OCI-LY7 (cell line): ENCODE measurements around the gene ELOVL5. TPM values are rescaled to one million over a fixed set of nuclear protein-coding genes. Genes with fewer than 3 reads are reported as not detected.

Experiments
- BruUV-seq: library from RNA; stranded (reverse); fragments of 400-500 nt; replicated peaks from 2 replicates; lab custom pipeline; 2021; lab: Mats Ljungman, UMichigan
- CTCF ChIA-PET: fragments of 300-600 bp; sonication (Branson Sonifier 250); formaldehyde crosslinking; loops from one replicate; lab custom pipeline; 2022; ENCODE audit warnings: antibody characterized with exemption; ENCODE audit not compliant: unreplicated experiment; lab: Charles Lee
- POLR2A ChIA-PET: fragments of 300-600 bp; sonication (Branson Sonifier 250); formaldehyde crosslinking; loops from one replicate; lab custom pipeline; 2022; ENCODE audit warnings: antibody characterized with exemption; lab: Charles Lee
- DNase-seq: peaks from one replicate; pipeline ENCODE4 v3.0.0-alpha.2; 2015; ENCODE audit warnings: low spot score
- H2AFZ ChIP-seq: fragments of 200-600 bp; sonication (generic), shearing (Covaris generic); 2 replicates; pipeline ENCODE4 v1.6.1; 2014; ENCODE audit warnings: mild to moderate bottlenecking, antibody characterized with exemption, low read length, moderate library complexity
- H3K27ac ChIP-seq: fragments of 200-600 bp; sonication (generic); 2 replicates; pipeline ENCODE4 v1.5.1; 2014; ENCODE audit warnings: mixed run types, low read depth, mild to moderate bottlenecking, moderate library complexity, low read length, inconsistent platforms; ENCODE audit not compliant: poor library complexity, severe bottlenecking
- H3K36me3 ChIP-seq: fragments of 200-600 bp; sonication (generic); 2 replicates; pipeline ENCODE4 v1.6.1; 2014; ENCODE audit warnings: mild to moderate bottlenecking, antibody characterized with exemption, low read length, moderate library complexity, mixed read lengths; ENCODE audit not compliant: insufficient read depth
- H3K4me1 ChIP-seq: fragments of 200-600 bp; sonication (generic); 2 replicates; pipeline ENCODE4 v1.5.1; 2014; ENCODE audit warnings: mild to moderate bottlenecking, low read length; ENCODE audit not compliant: insufficient read depth, poor library complexity, severe bottlenecking
- H3K4me2 ChIP-seq: fragments of 200-600 bp; sonication (generic); 2 replicates; pipeline ENCODE4 v1.6.1; 2014; ENCODE audit warnings: mild to moderate bottlenecking, low read length
- H3K4me3 ChIP-seq: fragments of 200-600 bp; sonication (generic); 2 replicates; pipeline ENCODE4 v1.5.1; 2014; ENCODE audit warnings: mild to moderate bottlenecking, low read depth, low read length; ENCODE audit not compliant: poor library complexity, severe bottlenecking
- H3K79me2 ChIP-seq: fragments of 200-600 bp; sonication (generic); 2 replicates; pipeline ENCODE4 v1.6.1; 2016; ENCODE audit warnings: low read depth, mild to moderate bottlenecking, low read length, moderate library complexity, mixed read lengths; ENCODE audit not compliant: insufficient read depth
- H3K9me2 ChIP-seq: fragments of 200-600 bp; sonication (generic); 2 replicates; pipeline ENCODE4 v1.6.1; 2016; ENCODE audit warnings: mild to moderate bottlenecking, low read length, mixed read lengths; ENCODE audit not compliant: insufficient read depth
- H3K9me3 ChIP-seq: fragments of 200-600 bp; sonication (generic); 2 replicates; pipeline ENCODE4 v1.6.1; 2014; ENCODE audit warnings: mild to moderate bottlenecking, mixed run types, low read length, mixed read lengths
- H4K20me1 ChIP-seq: fragments of 200-600 bp; sonication (generic); 2 replicates; pipeline ENCODE4 v1.6.1; 2014; ENCODE audit warnings: mild to moderate bottlenecking, antibody characterized with exemption, low read length, moderate library complexity, mixed read lengths; ENCODE audit not compliant: insufficient read depth
- EZH2phosphoT487 ChIP-seq: fragments of 200-600 bp; sonication (generic); IDR thresholded peaks from 2 replicates; pipeline ENCODE4 v1.6.1; 2018; ENCODE audit warnings: low read depth, borderline replicate concordance, mild to moderate bottlenecking, mixed run types, antibody characterized with exemption, low read length, moderate library complexity, mixed read lengths
- intact Hi-C: fragments of 100-400 bp; cut with micrococcal nuclease; formaldehyde crosslinking; loops from one replicate; pipeline ENCODE4 v1.10.0; 2022; ENCODE audit not compliant: unreplicated experiment
- total RNA-seq, 2 experiments: library from RNA; depleted of rRNA in 1 of 2; stranded (reverse); fragments of >200 nt in 1 of 2; shearing (Covaris generic) in 1 of 2; gene quantifications; 2 replicates each; pipeline ENCODE4 v1.2.3, GENCODE V29; 2014 to 2022
- TF ChIP-seq, protein P1 (sequence below): fragments of 200-600 bp; sonication (generic); conservative IDR thresholded peaks from 2 replicates; pipeline ENCODE4 v1.5.1; 2014; ENCODE audit warnings: mild to moderate bottlenecking, antibody characterized with exemption, low read length, moderate library complexity, mixed read lengths

Gene ELOVL5
- total RNA-seq, 2 experiments from 2014 or later = 66.8 to 97.1 TPM

DNA sequence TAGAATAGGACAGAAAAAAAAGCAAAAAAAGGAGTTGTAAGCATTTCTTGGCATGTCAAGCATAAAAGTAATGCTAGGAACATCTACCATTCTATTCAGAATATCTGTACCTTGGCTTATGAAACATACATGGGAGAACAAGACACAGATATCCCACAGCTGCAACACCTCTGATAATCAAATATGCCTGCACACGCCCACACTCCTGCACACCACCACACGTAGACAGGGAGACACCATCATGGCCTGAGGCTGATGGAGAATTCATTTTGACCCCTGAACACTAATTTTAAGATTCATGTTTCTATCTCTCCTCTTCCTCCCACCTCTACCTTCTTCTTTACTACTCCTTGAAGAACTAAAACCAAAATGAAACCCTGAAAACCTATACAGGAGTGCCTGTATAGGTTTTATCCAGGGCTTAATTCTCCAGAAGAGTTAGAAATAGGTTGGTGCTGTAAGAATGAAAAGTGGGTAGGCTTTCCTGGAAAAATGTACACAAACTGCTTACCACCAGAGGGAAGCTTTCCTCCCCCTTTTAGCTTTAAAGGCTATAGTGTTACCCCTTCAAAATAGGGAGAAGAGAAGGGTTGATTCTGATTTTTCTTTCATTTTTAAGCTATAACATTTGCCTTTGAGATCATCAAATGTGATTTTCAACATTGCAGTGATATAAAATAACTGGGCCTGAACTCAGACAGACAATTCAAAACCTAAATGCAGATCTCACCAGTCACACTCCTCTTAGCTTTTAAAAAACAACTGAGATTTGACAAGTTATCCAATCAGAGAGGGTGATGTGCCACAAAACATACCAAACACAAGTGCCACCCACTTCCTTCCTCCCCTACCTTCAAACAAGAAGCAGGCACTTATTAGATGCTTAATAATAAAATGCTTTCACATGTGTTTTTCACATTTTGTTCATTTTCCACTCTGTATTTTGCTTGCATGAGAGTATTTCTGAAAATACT is 57.9 kb downstream of the ELOVL5 start:
- intact Hi-C loops = loop anchor here (5.0 kb wide), 1 partner anchor 56 kb away; the partner anchor contains the start of gene ELOVL5
- BruUV-seq = no TSS peak
- H3K27ac ChIP-seq = no peak overlapping the region

DNA sequence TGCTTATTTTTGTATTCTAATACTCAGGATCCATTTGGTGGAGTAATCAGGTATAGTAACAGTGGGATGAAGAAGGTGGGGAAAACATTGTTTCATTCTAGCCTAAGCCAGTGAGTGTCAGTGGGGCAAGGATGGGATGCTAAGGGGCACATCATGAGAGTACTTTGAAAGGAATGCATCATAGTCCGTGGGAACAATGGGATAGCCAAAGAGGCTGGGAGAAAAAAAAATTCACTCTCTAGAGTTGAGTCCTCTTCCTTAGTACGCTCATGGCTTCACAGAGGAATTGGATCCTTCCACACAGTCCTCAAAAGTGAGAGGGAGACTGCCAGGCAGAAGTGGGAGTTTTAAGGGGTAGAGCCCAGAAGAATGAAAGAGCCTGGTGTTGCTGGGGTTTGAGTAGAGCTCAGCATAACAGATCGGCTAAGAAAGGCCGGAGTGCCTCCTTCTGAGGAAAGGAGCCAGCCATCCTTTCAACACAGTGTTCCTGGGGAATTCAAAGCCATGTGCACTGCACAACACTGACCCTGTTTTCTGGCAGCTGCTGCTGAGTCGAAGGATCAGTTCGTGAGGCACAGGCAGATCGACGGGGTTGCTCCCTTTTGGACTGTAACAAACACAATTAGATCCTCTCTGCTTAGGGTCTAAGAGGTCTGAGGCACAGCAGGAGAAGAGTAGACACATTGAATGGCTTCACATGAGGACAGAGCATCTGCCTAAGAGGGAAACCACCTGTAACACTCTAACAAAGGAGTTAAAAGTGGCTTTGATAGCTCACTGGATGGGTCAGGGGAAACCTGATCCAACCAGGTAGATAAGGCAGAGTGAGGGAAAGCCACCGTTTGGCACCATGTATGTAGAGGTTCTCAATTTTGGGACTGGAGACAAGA is 61.2 kb downstream of the ELOVL5 start:
- Histone ChIP-seq H3K4me3 (no peak overlapping the region), H3K4me2 (no peak overlapping the region), H3K79me2 (peaks cover 11% of the 10 kb centered on the region; the same call in 1 of the 2 replicates), H3K9me2 (no peaks in the 10 kb centered on the region), H3K9me3 (no peaks in the 10 kb centered on the region), H3K27ac (no peak overlapping the region), H4K20me1 (no peaks in the 10 kb centered on the region), H2AFZ (no peak overlapping the region), H3K4me1 (peaks cover 1% of the 10 kb centered on the region), H3K36me3 (peaks cover 81% of the 10 kb centered on the region)
- ChIA-PET POLR2A (interaction anchor here (0.6 to 1.9 kb wide), 2 partner anchors 23 to 60 kb away, joined by 3 to 6 read pairs; no protein-coding TSS in a partner anchor), CTCF (no interaction called here)
- no peak for DNase-seq
- BruUV-seq = no TSS peak
- intact Hi-C loops = no loop called here
- TF ChIP-seq, protein P1, sequence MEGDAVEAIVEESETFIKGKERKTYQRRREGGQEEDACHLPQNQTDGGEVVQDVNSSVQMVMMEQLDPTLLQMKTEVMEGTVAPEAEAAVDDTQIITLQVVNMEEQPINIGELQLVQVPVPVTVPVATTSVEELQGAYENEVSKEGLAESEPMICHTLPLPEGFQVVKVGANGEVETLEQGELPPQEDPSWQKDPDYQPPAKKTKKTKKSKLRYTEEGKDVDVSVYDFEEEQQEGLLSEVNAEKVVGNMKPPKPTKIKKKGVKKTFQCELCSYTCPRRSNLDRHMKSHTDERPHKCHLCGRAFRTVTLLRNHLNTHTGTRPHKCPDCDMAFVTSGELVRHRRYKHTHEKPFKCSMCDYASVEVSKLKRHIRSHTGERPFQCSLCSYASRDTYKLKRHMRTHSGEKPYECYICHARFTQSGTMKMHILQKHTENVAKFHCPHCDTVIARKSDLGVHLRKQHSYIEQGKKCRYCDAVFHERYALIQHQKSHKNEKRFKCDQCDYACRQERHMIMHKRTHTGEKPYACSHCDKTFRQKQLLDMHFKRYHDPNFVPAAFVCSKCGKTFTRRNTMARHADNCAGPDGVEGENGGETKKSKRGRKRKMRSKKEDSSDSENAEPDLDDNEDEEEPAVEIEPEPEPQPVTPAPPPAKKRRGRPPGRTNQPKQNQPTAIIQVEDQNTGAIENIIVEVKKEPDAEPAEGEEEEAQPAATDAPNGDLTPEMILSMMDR = no peak
- no peak for TF ChIP-seq EZH2phosphoT487

More for the DNA sequence above, 57.9 kb downstream of the ELOVL5 start:
- H3K9me3 ChIP-seq = no peaks in the 10 kb centered on the region
- peaks cover 89% of the 10 kb centered on the region for H3K36me3 ChIP-seq
- POLR2A ChIA-PET = interaction anchor here (0.7 to 0.9 kb wide), 2 partner anchors 21 to 328 kb away, joined by 3 read pairs; no protein-coding TSS in a partner anchor
- peaks cover 15% of the 10 kb centered on the region for H3K4me1 ChIP-seq
- CTCF ChIA-PET = interaction anchor here (0.9 kb wide), 1 partner anchor 10 kb away, joined by 4 read pairs; no protein-coding TSS in a partner anchor
- H3K9me2 ChIP-seq = no peaks in the 10 kb centered on the region
- no peak for TF ChIP-seq EZH2phosphoT487
- TF ChIP-seq, protein P1 = 0 out of 2 replicates have a peak, but pooled peaks have one; percentile 33
- peaks cover 6% of the 10 kb centered on the region; the same call in 1 of the 2 replicates for H3K79me2 ChIP-seq
- H3K4me2 ChIP-seq = no peak overlapping the region
- no peak overlapping the region for H3K4me3 ChIP-seq
- H2AFZ ChIP-seq = no peak overlapping the region
- 0 out of 2 replicates have a peak, but pooled peaks cover 6% of the 10 kb centered on the region for H4K20me1 ChIP-seq
- DNase-seq = no peak
